LNCaP clone FGC (cell line): ENCODE data around the gene PEX14.

Experiments
- DNase-seq: peaks from one replicate; pipeline ENCODE4 v3.0.0-alpha.2; 2011; ENCODE audit warnings: low read depth
- H3K4me3 ChIP-seq: 2 replicates; pipeline ENCODE4 v1.5.1; 2011; ENCODE audit warnings: mild to moderate bottlenecking, low read depth, low read length, control low read depth
- CTCF ChIP-seq: IDR thresholded peaks from 2 replicates; pipeline ENCODE4 v1.5.1; 2012; ENCODE audit warnings: mild to moderate bottlenecking; ENCODE audit not compliant: control insufficient read depth, insufficient read depth; ENCODE audit errors: extremely low read depth

Gene PEX14

DNA sequence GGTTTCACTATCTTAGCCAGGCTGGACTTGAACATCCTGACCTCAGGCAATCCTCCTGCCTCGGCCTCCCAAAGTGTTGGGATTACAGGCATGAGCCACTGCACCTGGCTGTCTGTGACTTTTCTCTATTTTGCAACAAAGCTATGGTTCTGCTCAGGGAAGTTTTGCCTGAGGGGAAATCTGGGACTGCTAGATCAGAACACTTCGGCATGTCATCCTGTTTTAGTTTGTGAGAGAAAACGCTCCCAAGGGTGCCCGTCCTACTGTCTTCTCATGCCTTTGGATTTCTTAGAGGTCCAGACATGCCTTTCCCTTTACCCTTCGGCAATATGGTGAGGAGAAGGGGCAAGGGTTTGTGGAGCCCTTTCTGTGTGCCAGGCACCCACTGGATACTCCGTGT, 30.5 kb upstream of the PEX14 start:
- H3K4me3 ChIP-seq: no peak overlapping the region
- no peak for TF ChIP-seq CTCF
- no peak for DNase-seq

DNA sequence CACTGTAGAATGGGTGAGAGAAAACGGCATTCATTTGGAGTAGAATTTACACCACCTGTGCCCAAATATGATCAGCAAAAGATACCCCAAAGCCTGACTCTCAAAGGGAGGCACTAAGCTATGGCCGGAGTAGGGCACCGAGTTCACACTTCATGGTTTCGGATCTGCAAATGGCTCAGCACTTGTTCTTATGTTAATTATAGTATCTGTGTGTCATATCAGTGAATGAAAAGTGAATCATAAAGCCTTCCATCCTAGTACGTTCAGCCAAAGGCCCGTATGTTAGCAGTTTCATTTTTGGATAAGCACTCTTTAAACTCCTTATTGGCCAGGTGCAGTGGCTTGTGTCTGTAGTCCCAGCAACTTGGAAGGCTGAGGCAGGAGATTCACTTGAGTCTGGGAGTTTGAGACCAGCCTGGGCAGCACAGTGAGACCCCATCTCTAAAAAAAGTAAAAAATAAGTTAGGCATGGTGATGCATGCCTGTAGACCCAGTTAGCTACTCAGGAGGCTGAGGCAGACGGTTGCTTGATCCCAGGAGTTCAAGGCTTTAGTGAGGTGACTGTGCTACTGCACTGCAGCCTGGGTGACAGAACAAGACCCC, 29.9 kb upstream of the PEX14 start:
- TF ChIP-seq CTCF: no peak
- no peak for DNase-seq
- no peak overlapping the region for H3K4me3 ChIP-seq

- DNase-seq: no peak
- H3K4me3 ChIP-seq: no peak overlapping the region
- no peak for TF ChIP-seq CTCF
Measured at GRCh38 chr1:10446790-10447422, 27.8 kb upstream of the PEX14 start.

GRCh38 chr1:10449751-10450150, 25.0 kb upstream of the PEX14 start, which contains the start of gene CORT:
TSS of gene CORT (plus strand) at chr1:10450031. CDS start at chr1:10450224, 193 bp downstream.
- H3K4me3 ChIP-seq: no peak within 1 kb of the TSS
- TF ChIP-seq CTCF: no peak
- no peak for DNase-seq

DNA sequence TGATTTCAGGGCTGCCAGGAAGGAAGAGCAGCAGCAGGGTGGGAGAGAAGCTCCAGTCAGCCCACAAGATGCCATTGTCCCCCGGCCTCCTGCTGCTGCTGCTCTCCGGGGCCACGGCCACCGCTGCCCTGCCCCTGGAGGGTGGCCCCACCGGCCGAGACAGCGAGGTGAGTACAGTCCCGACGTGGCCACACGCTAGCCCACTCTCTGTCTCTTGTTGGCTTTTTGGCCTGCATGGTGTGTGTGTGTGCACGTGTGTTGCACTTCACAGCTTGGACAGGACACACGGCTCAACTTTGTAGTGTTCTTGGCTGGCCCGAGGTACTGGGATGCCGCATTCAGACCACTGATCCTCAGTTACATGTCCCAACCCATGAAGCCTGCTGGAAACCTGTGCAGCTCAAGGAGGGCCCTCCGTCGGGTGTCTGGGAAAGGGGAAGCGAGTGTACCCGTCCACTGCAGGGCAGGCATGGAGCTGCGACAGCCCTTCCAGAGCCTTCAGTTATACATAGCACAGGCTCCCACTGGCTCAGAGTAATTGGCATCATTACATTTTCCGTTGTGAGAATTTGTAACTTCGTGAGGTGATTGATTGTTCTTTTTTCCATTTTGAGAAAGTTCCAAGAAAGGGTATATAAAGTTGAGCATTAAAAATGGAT, 24.5 kb upstream of the PEX14 start:
- no peak for DNase-seq
- no peak for TF ChIP-seq CTCF
- no peak overlapping the region for H3K4me3 ChIP-seq

- no peak for TF ChIP-seq CTCF
- H3K4me3 ChIP-seq: no peak overlapping the region
- DNase-seq: no peak
Measured at GRCh38 chr1:10450836-10451235, 23.9 kb upstream of the PEX14 start.
